OCI-LY1 (cell line): Measurements from ENCODE around the gene ATP11A.

Experiments used
- H2AFZ ChIP-seq: fragments of 200-600 bp; sonication (generic), shearing (Covaris generic); 2 replicates; pipeline ENCODE4 v1.6.0; 2014; ENCODE audit warnings: antibody characterized with exemption, mild to moderate bottlenecking, low read length
- H3F3A ChIP-seq: fragments of 200-600 bp; sonication (generic), shearing (Covaris generic); 2 replicates; pipeline ENCODE4 v1.6.0; 2014; ENCODE audit warnings: mild to moderate bottlenecking, antibody characterized with exemption, low read length, moderate library complexity; ENCODE audit not compliant: insufficient read depth
- H3K27ac ChIP-seq: fragments of 200-600 bp; sonication (generic); 2 replicates; pipeline ENCODE4 v1.5.1; 2014; ENCODE audit warnings: low read length, mixed run types, mild to moderate bottlenecking, low read depth; ENCODE audit not compliant: poor library complexity, severe bottlenecking
- H3K27me3 ChIP-seq: fragments of 200-600 bp; sonication (generic); 2 replicates; pipeline ENCODE4 v1.6.0; 2014; ENCODE audit warnings: antibody characterized with exemption, mild to moderate bottlenecking, low read length, moderate library complexity; ENCODE audit not compliant: insufficient read depth
- H3K36me3 ChIP-seq: fragments of 200-600 bp; sonication (generic); 2 replicates; pipeline ENCODE4 v1.6.1; 2014; ENCODE audit warnings: mild to moderate bottlenecking, antibody characterized with exemption, low read length, moderate library complexity, mixed read lengths; ENCODE audit not compliant: insufficient read depth
- H3K4me1 ChIP-seq: fragments of 200-600 bp; sonication (generic); 2 replicates; pipeline ENCODE4 v1.5.1; 2014; ENCODE audit warnings: mild to moderate bottlenecking, low read length, moderate library complexity; ENCODE audit not compliant: insufficient read depth, severe bottlenecking
- H3K4me2 ChIP-seq: fragments of 200-600 bp; sonication (generic), shearing (Covaris generic); 2 replicates; pipeline ENCODE4 v1.6.1; 2014; ENCODE audit warnings: low read length
- H3K4me3 ChIP-seq: fragments of 200-600 bp; sonication (generic); 2 replicates; pipeline ENCODE4 v1.5.1; 2014; ENCODE audit warnings: low read length, low read depth, mild to moderate bottlenecking, mixed read lengths; ENCODE audit not compliant: poor library complexity, severe bottlenecking
- H3K79me2 ChIP-seq: fragments of 200-600 bp; shearing (Covaris generic); 2 replicates; pipeline ENCODE4 v1.6.1; 2016; ENCODE audit warnings: mixed run types, low read length, mixed read lengths; ENCODE audit not compliant: insufficient read depth
- H3K9ac ChIP-seq: fragments of 200-600 bp; sonication (generic), shearing (Covaris generic); 2 replicates; pipeline ENCODE4 v1.6.1; 2014; ENCODE audit warnings: mild to moderate bottlenecking, low read length, mixed read lengths
- H3K9me2 ChIP-seq: fragments of 200-600 bp; sonication (generic), shearing (Covaris generic); 2 replicates; pipeline ENCODE4 v1.6.1; 2014; ENCODE audit warnings: low read depth, mild to moderate bottlenecking, low read length, mixed read lengths
- H3K9me3 ChIP-seq: fragments of 200-600 bp; shearing (Covaris generic); 2 replicates; pipeline ENCODE4 v1.6.1; 2014; ENCODE audit warnings: low read length, mixed read lengths
- H4K20me1 ChIP-seq: fragments of 200-600 bp; sonication (generic), shearing (Covaris generic); 2 replicates; pipeline ENCODE4 v1.6.0; 2016; ENCODE audit warnings: mild to moderate bottlenecking, low read length; ENCODE audit not compliant: insufficient read depth
- EZH2 ChIP-seq: fragments of 200-600 bp; sonication (generic), shearing (Covaris generic); IDR thresholded peaks from 2 replicates; pipeline ENCODE4 v1.8.0; 2017; ENCODE audit warnings: borderline replicate concordance, mixed run types, mild to moderate bottlenecking, antibody characterized with exemption, low read length, moderate library complexity, mixed read lengths
- TF ChIP-seq, protein P1 (sequence below): fragments of 200-600 bp; sonication (generic), shearing (Covaris generic); IDR thresholded peaks from 2 replicates; pipeline ENCODE4 v1.5.1; 2017; ENCODE audit warnings: mild to moderate bottlenecking, antibody characterized with exemption, low read length, moderate library complexity, mixed read lengths

ATP11A gene

DNA sequence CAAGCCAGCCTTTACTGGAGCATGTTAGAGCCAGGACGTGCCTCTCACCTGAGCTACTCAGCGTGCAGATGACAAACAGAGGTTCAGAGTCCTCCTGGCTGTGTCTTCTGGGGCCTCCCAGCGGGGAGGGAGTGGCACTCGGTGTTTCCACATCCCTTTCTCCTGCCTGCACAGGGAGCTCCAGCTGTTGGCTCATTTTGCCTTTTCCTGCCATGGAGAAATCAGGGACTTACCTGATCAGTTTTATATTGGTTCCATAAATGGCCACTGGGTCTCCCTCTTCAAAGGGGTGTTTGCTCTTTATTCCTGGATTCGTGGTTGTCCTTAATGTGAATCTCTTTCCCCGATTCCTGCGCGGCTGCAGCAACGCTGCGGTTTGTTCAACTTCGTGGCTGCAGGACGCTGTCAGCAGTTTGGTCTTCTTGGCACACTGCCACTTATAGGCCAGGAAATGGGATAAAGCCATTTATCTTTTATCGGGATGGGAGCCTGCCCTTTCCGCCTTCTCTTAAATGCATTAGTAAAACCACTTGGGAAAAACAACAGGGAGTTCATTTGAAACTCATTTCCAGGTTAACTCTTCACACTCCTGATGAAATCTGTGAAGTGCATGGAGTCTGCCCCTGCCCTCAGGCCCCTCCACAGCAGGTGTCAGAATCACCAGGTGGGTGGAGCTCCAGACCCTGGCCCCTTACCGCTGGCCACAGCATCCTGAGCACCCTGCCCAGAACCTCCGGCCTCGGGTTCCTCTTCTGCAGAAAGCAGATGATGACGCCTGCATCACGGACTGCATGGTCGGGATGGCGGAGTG lies 239.3 kb downstream of the ATP11A start:
- Histone ChIP-seq H3K9me2 (no peaks in the 10 kb centered on the region), H3K4me2 (no peak overlapping the region), H3K4me1 (no peaks in the 10 kb centered on the region), H4K20me1 (no peaks in the 10 kb centered on the region), H3K79me2 (no peaks in the 10 kb centered on the region), H3F3A (no peaks in the 10 kb centered on the region), H2AFZ (no peak overlapping the region), H3K4me3 (no peak overlapping the region), H3K27ac (no peak overlapping the region), H3K36me3 (no peaks in the 10 kb centered on the region), H3K9ac (no peak overlapping the region), H3K9me3 (no peaks in the 10 kb centered on the region), H3K27me3 (peaks cover 6% of the 10 kb centered on the region; the same call in 1 of the 2 replicates)
- no peak for TF ChIP-seq EZH2
- TF ChIP-seq, protein P1, sequence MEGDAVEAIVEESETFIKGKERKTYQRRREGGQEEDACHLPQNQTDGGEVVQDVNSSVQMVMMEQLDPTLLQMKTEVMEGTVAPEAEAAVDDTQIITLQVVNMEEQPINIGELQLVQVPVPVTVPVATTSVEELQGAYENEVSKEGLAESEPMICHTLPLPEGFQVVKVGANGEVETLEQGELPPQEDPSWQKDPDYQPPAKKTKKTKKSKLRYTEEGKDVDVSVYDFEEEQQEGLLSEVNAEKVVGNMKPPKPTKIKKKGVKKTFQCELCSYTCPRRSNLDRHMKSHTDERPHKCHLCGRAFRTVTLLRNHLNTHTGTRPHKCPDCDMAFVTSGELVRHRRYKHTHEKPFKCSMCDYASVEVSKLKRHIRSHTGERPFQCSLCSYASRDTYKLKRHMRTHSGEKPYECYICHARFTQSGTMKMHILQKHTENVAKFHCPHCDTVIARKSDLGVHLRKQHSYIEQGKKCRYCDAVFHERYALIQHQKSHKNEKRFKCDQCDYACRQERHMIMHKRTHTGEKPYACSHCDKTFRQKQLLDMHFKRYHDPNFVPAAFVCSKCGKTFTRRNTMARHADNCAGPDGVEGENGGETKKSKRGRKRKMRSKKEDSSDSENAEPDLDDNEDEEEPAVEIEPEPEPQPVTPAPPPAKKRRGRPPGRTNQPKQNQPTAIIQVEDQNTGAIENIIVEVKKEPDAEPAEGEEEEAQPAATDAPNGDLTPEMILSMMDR, result no peak

DNA sequence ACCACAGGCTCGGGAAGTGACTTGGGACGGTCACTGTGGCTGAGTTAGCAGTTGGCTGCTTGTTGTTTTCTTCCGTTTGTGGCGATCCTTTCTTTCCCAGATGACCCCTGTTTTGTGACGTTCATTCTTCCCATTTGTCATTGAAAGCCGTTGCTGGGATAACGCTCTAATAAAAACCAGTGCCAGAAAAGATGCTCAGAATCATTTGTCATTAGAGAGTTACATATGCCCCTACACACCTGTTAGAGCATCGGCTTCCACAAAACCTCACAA lies 239.9 kb downstream of the ATP11A start:
- H3K4me2 ChIP-seq, result no peak overlapping the region
- no peaks in the 10 kb centered on the region for H3K79me2 ChIP-seq
- no peak overlapping the region for H2AFZ ChIP-seq
- H3K36me3 ChIP-seq, result no peaks in the 10 kb centered on the region
- H3K27ac ChIP-seq, result no peak overlapping the region
- no peaks in the 10 kb centered on the region for H3K9me3 ChIP-seq
- H3K27me3 ChIP-seq, result peaks cover 6% of the 10 kb centered on the region; the same call in 1 of the 2 replicates
- H4K20me1 ChIP-seq, result no peaks in the 10 kb centered on the region
- H3K4me1 ChIP-seq, result no peaks in the 10 kb centered on the region
- H3F3A ChIP-seq, result no peaks in the 10 kb centered on the region
- no peak for TF ChIP-seq EZH2
- TF ChIP-seq, protein P1, result no peak
- H3K9me2 ChIP-seq, result no peaks in the 10 kb centered on the region
- no peak overlapping the region for H3K9ac ChIP-seq
- no peak overlapping the region for H3K4me3 ChIP-seq

DNA sequence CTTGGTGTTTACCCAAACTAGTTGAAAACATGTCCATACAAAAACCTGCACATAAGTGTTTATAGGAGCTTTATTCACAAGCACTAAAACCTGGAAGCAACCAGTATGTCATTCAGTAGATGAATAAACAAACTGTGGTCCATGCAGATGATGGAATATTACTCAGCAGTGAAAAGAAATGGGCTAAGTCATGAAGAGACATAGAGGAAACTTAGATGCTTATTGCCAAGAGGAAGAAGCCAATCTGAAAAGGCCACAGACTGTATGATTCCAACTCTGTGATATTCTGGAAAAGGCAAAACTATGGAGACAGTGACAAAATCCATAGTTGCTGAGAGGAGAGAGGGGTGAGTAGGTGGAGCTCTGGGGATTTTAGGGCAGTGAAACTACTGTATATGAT lies 240.4 kb downstream of the ATP11A start:
- no peak overlapping the region for H3K4me2 ChIP-seq

More for the DNA sequence above, 240.4 kb downstream of the ATP11A start:
- Histone ChIP-seq H3K27ac (no peak overlapping the region), H3F3A (no peaks in the 10 kb centered on the region), H4K20me1 (no peaks in the 10 kb centered on the region), H3K9ac (no peak overlapping the region), H3K79me2 (no peaks in the 10 kb centered on the region), H3K9me3 (no peaks in the 10 kb centered on the region), H3K27me3 (peaks cover 6% of the 10 kb centered on the region; the same call in 1 of the 2 replicates), H3K9me2 (no peaks in the 10 kb centered on the region), H3K4me3 (no peak overlapping the region), H3K4me1 (no peaks in the 10 kb centered on the region), H3K36me3 (no peaks in the 10 kb centered on the region), H2AFZ (no peak overlapping the region)
- TF ChIP-seq, protein P1, result no peak
- no peak for TF ChIP-seq EZH2
